HUES48 (cell line): Measurements from ENCODE around the gene RAB33A.

Experiments
- H3K27ac ChIP-seq: one replicate; pipeline ENCODE4 v1.7.0; 2013; ENCODE audit warnings: low read depth, low read length, inconsistent platforms
- H3K27me3 ChIP-seq: 2 replicates; pipeline ENCODE4 v1.6.1; 2013; ENCODE audit warnings: mild to moderate bottlenecking, low read length; ENCODE audit not compliant: control insufficient read depth, insufficient read depth
- H3K36me3 ChIP-seq: 2 replicates; pipeline ENCODE4 v1.6.1; 2013; ENCODE audit warnings: low read length; ENCODE audit not compliant: control insufficient read depth, insufficient read depth
- H3K4me1 ChIP-seq: 2 replicates; pipeline ENCODE4 v1.6.1; 2013; ENCODE audit warnings: mild to moderate bottlenecking, low read length; ENCODE audit not compliant: control insufficient read depth, insufficient read depth
- H3K4me3 ChIP-seq: 2 replicates; pipeline ENCODE4 v1.5.1; 2013; ENCODE audit warnings: mild to moderate bottlenecking, low read depth, low read length
- H3K9ac ChIP-seq: 2 replicates; pipeline ENCODE4 v1.6.1; 2013; ENCODE audit warnings: mild to moderate bottlenecking, low read depth, low read length, moderate library complexity
- H3K9me3 ChIP-seq: 2 replicates; pipeline ENCODE4 v1.6.1; 2013; ENCODE audit warnings: low read length; ENCODE audit not compliant: control insufficient read depth, insufficient read depth

Gene RAB33A

DNA sequence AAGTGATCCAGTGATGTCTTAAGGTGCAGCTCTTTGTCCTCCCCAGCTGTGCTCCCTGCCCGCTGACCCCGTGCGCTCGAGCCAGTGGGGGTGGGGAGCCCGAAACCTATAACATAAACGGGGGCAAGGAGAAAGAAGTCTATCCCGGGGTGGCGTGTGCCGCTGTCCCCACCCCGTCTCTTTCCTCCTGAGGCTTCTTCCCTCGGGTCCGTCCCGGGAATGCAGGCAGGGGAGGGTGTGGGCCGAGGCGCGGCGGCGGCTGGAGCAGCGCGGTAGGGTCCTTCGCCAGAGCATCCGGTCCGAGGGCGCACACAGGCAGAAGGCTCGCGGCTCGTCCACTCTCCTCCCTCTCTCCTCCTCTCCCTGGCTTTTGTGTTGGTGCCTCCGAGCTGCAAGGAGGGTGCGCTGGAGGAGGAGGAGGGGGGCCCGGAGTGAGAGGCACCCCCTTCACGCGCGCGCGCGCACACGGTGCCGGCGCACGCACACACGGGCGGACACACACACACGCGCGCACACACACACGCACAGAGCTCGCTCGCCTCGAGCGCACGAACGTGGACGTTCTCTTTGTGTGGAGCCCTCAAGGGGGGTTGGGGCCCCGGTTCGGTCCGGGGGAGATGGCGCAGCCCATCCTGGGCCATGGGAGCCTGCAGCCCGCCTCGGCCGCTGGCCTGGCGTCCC is at the start of gene RAB33A:
RAB33A (plus strand) TSS at position 517 of the 681 bp plus-strand sequence; CDS start at position 618, 101 bp downstream.
- Histone ChIP-seq H3K9ac (0 out of 2 replicates have a peak within 1 kb of the TSS, but pooled peaks have one; percentile 33), H3K4me3 (peak within 1 kb of the TSS; percentile 78), H3K36me3 (no peaks in the 10 kb centered on the region), H3K27me3 (peaks cover 36% of the 10 kb centered on the region), H3K4me1 (peaks cover 11% of the 10 kb centered on the region), H3K27ac (no peak within 1 kb of the TSS), H3K9me3 (no peaks in the 10 kb centered on the region)

GRCh38 chrX:130124577-130124976 is 47.2 kb upstream of the RAB33A start:
- no peak overlapping the region for H3K4me3 ChIP-seq
- H3K36me3 ChIP-seq = peaks cover 27% of the 10 kb centered on the region
- H3K27me3 ChIP-seq = peaks cover 16% of the 10 kb centered on the region
- H3K27ac ChIP-seq = no peak overlapping the region
- H3K9me3 ChIP-seq = no peaks in the 10 kb centered on the region
- H3K4me1 ChIP-seq = no peaks in the 10 kb centered on the region; the same call in 1 of the 2 replicates
- no peak overlapping the region for H3K9ac ChIP-seq

- Histone ChIP-seq H3K9ac (no peak overlapping the region), H3K4me1 (no peaks in the 10 kb centered on the region; the same call in 1 of the 2 replicates), H3K36me3 (peaks cover 34% of the 10 kb centered on the region), H3K27me3 (peaks cover 10% of the 10 kb centered on the region), H3K27ac (no peak overlapping the region), H3K4me3 (no peak overlapping the region), H3K9me3 (no peaks in the 10 kb centered on the region)
These were observed 46.5 kb upstream of the RAB33A start for GRCh38 chrX:130125091-130125874.

GRCh38 chrX:130130990-130131389 is 40.8 kb upstream of the RAB33A start:
- H3K9me3 ChIP-seq = no peaks in the 10 kb centered on the region
- no peak overlapping the region for H3K27ac ChIP-seq
- no peaks in the 10 kb centered on the region for H3K4me1 ChIP-seq
- peaks cover 83% of the 10 kb centered on the region for H3K36me3 ChIP-seq
- H3K27me3 ChIP-seq = no peaks in the 10 kb centered on the region
- H3K4me3 ChIP-seq = no peak overlapping the region
- H3K9ac ChIP-seq = no peak overlapping the region

DNA sequence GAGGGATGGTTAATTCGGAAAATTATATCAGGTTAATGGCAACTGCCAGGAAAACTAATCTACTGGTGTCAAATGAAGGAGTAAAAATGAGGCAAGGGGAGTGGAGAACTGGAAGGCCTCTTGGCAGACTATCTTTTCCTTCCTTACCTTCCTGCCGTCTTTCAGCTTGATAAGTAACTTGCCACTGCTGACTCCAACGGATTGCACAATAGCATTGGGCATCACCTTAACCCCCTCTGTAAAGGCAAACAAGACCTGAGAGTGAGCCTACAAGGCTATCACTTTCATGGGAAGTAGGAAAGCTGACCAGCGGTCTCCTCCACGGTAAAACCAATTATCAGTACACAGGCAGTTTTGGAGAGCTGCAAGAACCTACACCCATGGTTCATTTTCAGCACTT is 35.3 kb upstream of the RAB33A start:
- H3K4me1 ChIP-seq = peaks cover 9% of the 10 kb centered on the region
- H3K27me3 ChIP-seq = peaks cover 9% of the 10 kb centered on the region
- H3K4me3 ChIP-seq = no peak overlapping the region
- peaks cover 72% of the 10 kb centered on the region for H3K36me3 ChIP-seq
- no peaks in the 10 kb centered on the region for H3K9me3 ChIP-seq
- H3K9ac ChIP-seq = no peak overlapping the region
- H3K27ac ChIP-seq = no peak overlapping the region

- H3K27ac ChIP-seq = no peak overlapping the region
These were observed 34.8 kb upstream of the RAB33A start for GRCh38 chrX:130136961-130137360.

GRCh38 chrX:130139474-130140201 is 32.1 kb upstream of the RAB33A start:
- Histone ChIP-seq H3K4me3 (no peak overlapping the region), H3K27me3 (peaks cover 11% of the 10 kb centered on the region), H3K9me3 (no peaks in the 10 kb centered on the region), H3K27ac (peak overlapping the region; percentile 5), H3K4me1 (peaks cover 9% of the 10 kb centered on the region), H3K36me3 (peaks cover 75% of the 10 kb centered on the region), H3K9ac (no peak overlapping the region)

More at GRCh38 chrX:130136961-130137360, 34.8 kb upstream of the RAB33A start:
- no peak overlapping the region for H3K9ac ChIP-seq
- peaks cover 9% of the 10 kb centered on the region for H3K4me1 ChIP-seq
- no peak overlapping the region for H3K4me3 ChIP-seq
- H3K9me3 ChIP-seq = no peaks in the 10 kb centered on the region
- H3K36me3 ChIP-seq = peaks cover 74% of the 10 kb centered on the region
- peaks cover 11% of the 10 kb centered on the region for H3K27me3 ChIP-seq

GRCh38 chrX:130144509-130144908 is 27.3 kb upstream of the RAB33A start:
- Histone ChIP-seq H3K4me1 (peaks cover 7% of the 10 kb centered on the region), H3K27ac (no peak overlapping the region), H3K36me3 (peaks cover 75% of the 10 kb centered on the region), H3K27me3 (peaks cover 11% of the 10 kb centered on the region), H3K4me3 (no peak overlapping the region), H3K9me3 (no peaks in the 10 kb centered on the region), H3K9ac (no peak overlapping the region)

- H3K4me3 ChIP-seq = no peak overlapping the region
- peaks cover 79% of the 10 kb centered on the region for H3K36me3 ChIP-seq
- H3K9me3 ChIP-seq = no peaks in the 10 kb centered on the region
- no peak overlapping the region for H3K9ac ChIP-seq
- no peak overlapping the region for H3K27ac ChIP-seq
- H3K27me3 ChIP-seq = peaks cover 10% of the 10 kb centered on the region
- H3K4me1 ChIP-seq = peaks cover 2% of the 10 kb centered on the region
These were observed 26.6 kb upstream of the RAB33A start for GRCh38 chrX:130145123-130145522.

DNA sequence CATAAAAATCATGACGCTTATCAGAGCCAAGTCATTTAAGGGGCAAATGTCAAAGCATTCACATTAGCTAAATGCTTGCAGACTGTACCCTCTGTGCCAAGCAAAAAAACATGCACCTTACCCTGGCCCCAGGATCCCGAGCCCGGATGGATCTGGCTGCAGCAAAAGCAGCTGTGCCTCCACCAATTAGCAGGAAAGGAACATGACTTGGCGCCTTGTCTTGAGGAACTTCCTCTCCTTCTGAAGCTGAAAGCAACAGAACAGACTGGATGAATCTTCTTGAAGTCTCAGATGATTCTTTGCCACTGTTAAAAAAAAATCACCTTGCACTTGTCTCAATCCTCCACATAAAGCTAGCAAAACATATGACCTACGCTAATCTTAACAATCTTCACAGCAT is 24.1 kb upstream of the RAB33A start:
- Histone ChIP-seq H3K9me3 (no peaks in the 10 kb centered on the region), H3K4me3 (no peak overlapping the region), H3K27me3 (no peaks in the 10 kb centered on the region; the same call in 1 of the 2 replicates), H3K36me3 (peaks cover 64% of the 10 kb centered on the region), H3K4me1 (no peaks in the 10 kb centered on the region), H3K27ac (no peak overlapping the region), H3K9ac (no peak overlapping the region)
